Measurements from ENCODE around the gene S100A14.

Gene S100A14

DNA sequence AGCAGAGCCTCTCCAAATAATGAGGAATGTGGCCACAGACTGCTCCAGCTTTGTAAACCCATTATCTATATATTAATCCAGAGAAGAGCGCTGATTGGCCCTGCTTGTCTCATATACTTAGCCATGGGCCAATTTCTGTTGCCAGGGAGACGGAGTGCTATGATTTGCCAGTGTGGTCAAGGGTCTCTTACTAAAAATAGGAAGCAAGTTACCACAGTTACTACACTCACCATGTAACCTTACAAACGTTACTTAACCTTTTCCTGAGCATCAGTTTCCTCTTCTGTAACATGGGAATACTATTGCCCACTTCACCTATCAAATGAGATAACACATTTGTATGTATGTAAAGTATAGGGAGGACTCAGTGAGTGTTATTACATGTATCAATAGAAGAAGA is 42.8 kb downstream of the S100A14 start:
- Histone ChIP-seq H3K9me3 (no peaks in the 10 kb centered on the region), H3K27me3 (no peaks in the 10 kb centered on the region), H3K36me3 (no peaks in the 10 kb centered on the region), H3K4me3 (ENCODE audit: low read depth, low read length) (no peak overlapping the region), H3K4me1 (peaks cover 11% of the 10 kb centered on the region)
- DNase-seq, result no peak
- TF ChIP-seq, protein P1, sequence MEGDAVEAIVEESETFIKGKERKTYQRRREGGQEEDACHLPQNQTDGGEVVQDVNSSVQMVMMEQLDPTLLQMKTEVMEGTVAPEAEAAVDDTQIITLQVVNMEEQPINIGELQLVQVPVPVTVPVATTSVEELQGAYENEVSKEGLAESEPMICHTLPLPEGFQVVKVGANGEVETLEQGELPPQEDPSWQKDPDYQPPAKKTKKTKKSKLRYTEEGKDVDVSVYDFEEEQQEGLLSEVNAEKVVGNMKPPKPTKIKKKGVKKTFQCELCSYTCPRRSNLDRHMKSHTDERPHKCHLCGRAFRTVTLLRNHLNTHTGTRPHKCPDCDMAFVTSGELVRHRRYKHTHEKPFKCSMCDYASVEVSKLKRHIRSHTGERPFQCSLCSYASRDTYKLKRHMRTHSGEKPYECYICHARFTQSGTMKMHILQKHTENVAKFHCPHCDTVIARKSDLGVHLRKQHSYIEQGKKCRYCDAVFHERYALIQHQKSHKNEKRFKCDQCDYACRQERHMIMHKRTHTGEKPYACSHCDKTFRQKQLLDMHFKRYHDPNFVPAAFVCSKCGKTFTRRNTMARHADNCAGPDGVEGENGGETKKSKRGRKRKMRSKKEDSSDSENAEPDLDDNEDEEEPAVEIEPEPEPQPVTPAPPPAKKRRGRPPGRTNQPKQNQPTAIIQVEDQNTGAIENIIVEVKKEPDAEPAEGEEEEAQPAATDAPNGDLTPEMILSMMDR (IDR thresholded peaks at IDR 0.05; ENCODE audit: low read depth, low read length), result no peak

DNA sequence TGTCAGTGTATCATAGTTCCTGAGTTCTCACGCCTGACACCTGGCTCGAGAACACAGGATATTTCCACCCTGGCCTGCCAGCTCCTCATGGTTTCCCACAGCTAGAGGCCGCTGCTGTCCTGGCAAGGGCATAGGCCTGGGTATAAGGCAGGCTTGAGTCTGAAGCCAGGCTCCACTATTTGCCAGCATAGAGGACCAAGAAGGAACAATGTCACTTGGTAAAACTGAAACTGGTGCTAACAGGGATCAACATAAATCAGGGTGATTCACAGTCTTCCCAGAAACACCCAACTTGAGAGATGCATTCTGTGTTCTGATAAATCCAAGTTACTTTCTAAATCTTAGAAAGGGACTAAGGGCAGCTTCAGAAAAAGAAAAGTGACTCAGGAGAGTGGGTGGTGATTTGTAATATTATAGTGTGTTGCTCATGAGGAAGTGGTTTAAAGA is 43.5 kb downstream of the S100A14 start:
- peak; percentile 79 for DNase-seq
- peaks cover 18% of the 10 kb centered on the region for H3K4me1 ChIP-seq
- H3K27me3 ChIP-seq, result no peaks in the 10 kb centered on the region
- no peaks in the 10 kb centered on the region for H3K9me3 ChIP-seq
- TF ChIP-seq, protein P1 (IDR thresholded peaks at IDR 0.05; ENCODE audit: low read depth, low read length), result peak; percentile 91
- H3K36me3 ChIP-seq, result no peaks in the 10 kb centered on the region
- H3K4me3 ChIP-seq (ENCODE audit: low read depth, low read length), result no peak overlapping the region

DNA sequence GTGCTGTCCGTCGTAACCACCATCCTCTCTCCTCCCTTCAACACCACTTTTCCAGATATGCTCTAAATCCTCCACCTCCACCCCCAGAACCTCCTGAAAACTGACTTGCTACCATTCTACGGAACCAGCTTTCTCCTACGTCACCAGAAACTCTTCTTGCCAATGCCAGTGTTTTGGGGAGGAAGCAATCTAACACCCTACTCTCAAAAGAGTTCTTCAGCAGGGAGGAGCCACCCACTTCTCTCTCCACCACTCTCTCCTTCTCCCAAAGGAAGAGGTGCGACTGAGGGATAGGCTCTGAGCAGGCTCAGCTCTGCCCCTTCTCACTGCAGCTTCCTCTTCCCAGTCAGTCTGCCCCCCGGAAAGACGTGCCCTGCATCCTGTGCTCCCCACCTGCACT is 44.4 kb downstream of the S100A14 start:
- H3K4me3 ChIP-seq (ENCODE audit: low read depth, low read length), result no peak overlapping the region
- peaks cover 27% of the 10 kb centered on the region for H3K4me1 ChIP-seq
- H3K9me3 ChIP-seq, result no peaks in the 10 kb centered on the region
- TF ChIP-seq, protein P1 (IDR thresholded peaks at IDR 0.05; ENCODE audit: low read depth, low read length), result no peak
- H3K27me3 ChIP-seq, result no peaks in the 10 kb centered on the region
- no peaks in the 10 kb centered on the region for H3K36me3 ChIP-seq
- no peak for DNase-seq

GRCh38 chr1:153570874-153571273 is 45.3 kb downstream of the S100A14 start:
- no peaks in the 10 kb centered on the region for H3K36me3 ChIP-seq
- DNase-seq, result no peak
- TF ChIP-seq, protein P1 (IDR thresholded peaks at IDR 0.05; ENCODE audit: low read depth, low read length), result no peak
- H3K4me3 ChIP-seq (ENCODE audit: low read depth, low read length), result no peak overlapping the region
- H3K27me3 ChIP-seq, result no peaks in the 10 kb centered on the region
- peaks cover 31% of the 10 kb centered on the region for H3K4me1 ChIP-seq
- no peaks in the 10 kb centered on the region for H3K9me3 ChIP-seq

GRCh38 chr1:153569465-153569864 is 46.7 kb downstream of the S100A14 start:
- TF ChIP-seq, protein P1 (IDR thresholded peaks at IDR 0.05; ENCODE audit: low read depth, low read length), result no peak
- peaks cover 38% of the 10 kb centered on the region for H3K4me1 ChIP-seq
- no peaks in the 10 kb centered on the region for H3K9me3 ChIP-seq
- H3K36me3 ChIP-seq, result no peaks in the 10 kb centered on the region
- DNase-seq, result no peak
- H3K27me3 ChIP-seq, result no peaks in the 10 kb centered on the region
- H3K4me3 ChIP-seq (ENCODE audit: low read depth, low read length), result no peak overlapping the region

GRCh38 chr1:153568367-153569099 is 47.6 kb downstream of the S100A14 start:
- H3K36me3 ChIP-seq, result no peaks in the 10 kb centered on the region
- H3K4me3 ChIP-seq (ENCODE audit: low read depth, low read length), result peak overlapping the region; percentile 51
- DNase-seq, result peak; percentile 94
- TF ChIP-seq, protein P1 (IDR thresholded peaks at IDR 0.05; ENCODE audit: low read depth, low read length), result peak; percentile 99
- no peaks in the 10 kb centered on the region for H3K27me3 ChIP-seq
- peaks cover 38% of the 10 kb centered on the region for H3K4me1 ChIP-seq
- H3K9me3 ChIP-seq, result no peaks in the 10 kb centered on the region
